DOHH2 (cell line): Measurements from ENCODE around the gene BICDL1.

Experiments
- H3F3A ChIP-seq: fragments of 200-600 bp; sonication (generic), shearing (Covaris generic); 2 replicates; pipeline ENCODE4 v1.6.0; 2016; ENCODE audit warnings: antibody characterized with exemption, mild to moderate bottlenecking; ENCODE audit not compliant: control insufficient read depth, insufficient read depth
- H3K27ac ChIP-seq: fragments of 200-600 bp; sonication (generic); 2 replicates; pipeline ENCODE4 v1.5.1; 2014; ENCODE audit warnings: low read depth, mild to moderate bottlenecking, low read length, moderate library complexity
- H3K27me3 ChIP-seq: fragments of 200-600 bp; sonication (generic); 2 replicates; pipeline ENCODE4 v1.6.1; 2014; ENCODE audit warnings: mild to moderate bottlenecking, low read length, mixed read lengths; ENCODE audit not compliant: control insufficient read depth
- H3K36me3 ChIP-seq: fragments of 200-600 bp; sonication (generic); 2 replicates; pipeline ENCODE4 v1.6.1; 2014; ENCODE audit warnings: mild to moderate bottlenecking, low read length, moderate library complexity, mixed read lengths; ENCODE audit not compliant: control insufficient read depth
- H3K4me1 ChIP-seq: fragments of 200-600 bp; sonication (generic); 2 replicates; pipeline ENCODE4 v1.6.1; 2014; ENCODE audit warnings: mild to moderate bottlenecking, low read length, mixed read lengths; ENCODE audit not compliant: control insufficient read depth
- H3K4me2 ChIP-seq: fragments of 200-600 bp; sonication (generic); 2 replicates; pipeline ENCODE4 v1.6.0; 2014; ENCODE audit warnings: mild to moderate bottlenecking, low read length, moderate library complexity
- H3K4me3 ChIP-seq: fragments of 200-600 bp; sonication (generic); 2 replicates; pipeline ENCODE4 v1.5.1; 2014; ENCODE audit warnings: mild to moderate bottlenecking, low read length, mixed read lengths
- H3K79me2 ChIP-seq: fragments of 200-600 bp; sonication (generic); 2 replicates; pipeline ENCODE4 v1.6.1; 2014; ENCODE audit warnings: mild to moderate bottlenecking, low read length, mixed read lengths; ENCODE audit not compliant: control insufficient read depth
- H3K9me2 ChIP-seq: fragments of 200-600 bp; sonication (generic); replicated peaks from 2 replicates; pipeline ENCODE4 v1.6.1; 2014; ENCODE audit warnings: mild to moderate bottlenecking, low read length, mixed read lengths; ENCODE audit not compliant: control insufficient read depth
- H3K9me3 ChIP-seq: fragments of 200-600 bp; sonication (generic); 2 replicates; pipeline ENCODE4 v1.6.1; 2014; ENCODE audit warnings: antibody characterized with exemption, low read length, mixed read lengths; ENCODE audit not compliant: control insufficient read depth, insufficient read depth
- H4K20me1 ChIP-seq: fragments of 200-600 bp; sonication (generic); 2 replicates; pipeline ENCODE4 v1.6.0; 2014; ENCODE audit warnings: low read depth, mild to moderate bottlenecking, antibody characterized with exemption, low read length, moderate library complexity; ENCODE audit not compliant: control insufficient read depth, insufficient read depth
- EZH2phosphoT487 ChIP-seq: fragments of 200-600 bp; sonication (generic); IDR thresholded peaks from 2 replicates; pipeline ENCODE4 v1.6.1; 2017; ENCODE audit warnings: borderline replicate concordance, mild to moderate bottlenecking, antibody characterized with exemption, low read length, moderate library complexity, mixed read lengths
- TF ChIP-seq, protein P1 (sequence below): fragments of 200-600 bp; sonication (generic); IDR thresholded peaks from one replicate; pipeline ENCODE4 v1.5.1; 2014; ENCODE audit warnings: antibody characterized with exemption, mild to moderate bottlenecking, low read depth, low read length; ENCODE audit not compliant: poor library complexity, severe bottlenecking

BICDL1 gene

DNA sequence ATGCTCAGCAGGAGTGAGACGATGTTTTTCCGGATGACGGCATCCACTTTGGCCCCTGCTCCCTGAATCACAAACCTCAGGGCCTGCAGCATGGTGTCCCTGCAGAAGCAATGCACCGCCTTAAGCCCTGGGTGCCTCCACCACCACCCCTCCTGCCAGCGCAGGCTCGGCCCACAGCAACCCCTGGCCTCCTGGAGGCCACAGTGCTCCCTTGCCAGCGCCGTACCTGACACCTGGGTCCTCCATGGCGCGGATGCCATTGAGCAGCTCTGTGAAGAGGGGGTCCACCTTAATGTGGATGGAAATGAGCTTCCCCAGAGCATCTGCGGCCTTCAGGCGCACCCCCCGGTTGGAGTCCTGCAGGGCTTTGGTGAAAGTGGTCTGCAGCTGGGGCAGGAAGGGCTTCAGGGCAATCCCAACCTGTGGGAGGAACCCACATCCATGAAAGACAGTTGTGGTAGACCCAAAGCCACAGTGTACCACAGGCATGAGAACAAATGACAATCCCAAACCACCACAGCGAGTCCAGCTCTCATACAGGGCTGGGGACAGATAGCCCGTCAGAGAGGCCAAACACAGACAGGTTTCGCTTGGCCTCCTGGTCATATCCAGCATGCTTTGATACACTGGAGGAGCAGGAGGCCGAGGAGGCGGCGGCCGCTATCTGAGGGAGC lies 145.4 kb downstream of the BICDL1 start:
- no peaks in the 10 kb centered on the region for H3K27me3 ChIP-seq
- no peaks in the 10 kb centered on the region for H3K9me2 ChIP-seq
- no peaks in the 10 kb centered on the region for H4K20me1 ChIP-seq
- H3K27ac ChIP-seq, result no peak overlapping the region
- H3K4me2 ChIP-seq, result no peak overlapping the region
- TF ChIP-seq, protein P1, sequence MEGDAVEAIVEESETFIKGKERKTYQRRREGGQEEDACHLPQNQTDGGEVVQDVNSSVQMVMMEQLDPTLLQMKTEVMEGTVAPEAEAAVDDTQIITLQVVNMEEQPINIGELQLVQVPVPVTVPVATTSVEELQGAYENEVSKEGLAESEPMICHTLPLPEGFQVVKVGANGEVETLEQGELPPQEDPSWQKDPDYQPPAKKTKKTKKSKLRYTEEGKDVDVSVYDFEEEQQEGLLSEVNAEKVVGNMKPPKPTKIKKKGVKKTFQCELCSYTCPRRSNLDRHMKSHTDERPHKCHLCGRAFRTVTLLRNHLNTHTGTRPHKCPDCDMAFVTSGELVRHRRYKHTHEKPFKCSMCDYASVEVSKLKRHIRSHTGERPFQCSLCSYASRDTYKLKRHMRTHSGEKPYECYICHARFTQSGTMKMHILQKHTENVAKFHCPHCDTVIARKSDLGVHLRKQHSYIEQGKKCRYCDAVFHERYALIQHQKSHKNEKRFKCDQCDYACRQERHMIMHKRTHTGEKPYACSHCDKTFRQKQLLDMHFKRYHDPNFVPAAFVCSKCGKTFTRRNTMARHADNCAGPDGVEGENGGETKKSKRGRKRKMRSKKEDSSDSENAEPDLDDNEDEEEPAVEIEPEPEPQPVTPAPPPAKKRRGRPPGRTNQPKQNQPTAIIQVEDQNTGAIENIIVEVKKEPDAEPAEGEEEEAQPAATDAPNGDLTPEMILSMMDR, result no peak
- TF ChIP-seq EZH2phosphoT487, result no peak
- H3F3A ChIP-seq, result no peaks in the 10 kb centered on the region; the same call in 1 of the 2 replicates
- H3K4me1 ChIP-seq, result peaks cover 22% of the 10 kb centered on the region
- no peaks in the 10 kb centered on the region for H3K79me2 ChIP-seq
- H3K36me3 ChIP-seq, result peaks cover 95% of the 10 kb centered on the region
- no peak overlapping the region for H3K4me3 ChIP-seq
- no peaks in the 10 kb centered on the region for H3K9me3 ChIP-seq

DNA sequence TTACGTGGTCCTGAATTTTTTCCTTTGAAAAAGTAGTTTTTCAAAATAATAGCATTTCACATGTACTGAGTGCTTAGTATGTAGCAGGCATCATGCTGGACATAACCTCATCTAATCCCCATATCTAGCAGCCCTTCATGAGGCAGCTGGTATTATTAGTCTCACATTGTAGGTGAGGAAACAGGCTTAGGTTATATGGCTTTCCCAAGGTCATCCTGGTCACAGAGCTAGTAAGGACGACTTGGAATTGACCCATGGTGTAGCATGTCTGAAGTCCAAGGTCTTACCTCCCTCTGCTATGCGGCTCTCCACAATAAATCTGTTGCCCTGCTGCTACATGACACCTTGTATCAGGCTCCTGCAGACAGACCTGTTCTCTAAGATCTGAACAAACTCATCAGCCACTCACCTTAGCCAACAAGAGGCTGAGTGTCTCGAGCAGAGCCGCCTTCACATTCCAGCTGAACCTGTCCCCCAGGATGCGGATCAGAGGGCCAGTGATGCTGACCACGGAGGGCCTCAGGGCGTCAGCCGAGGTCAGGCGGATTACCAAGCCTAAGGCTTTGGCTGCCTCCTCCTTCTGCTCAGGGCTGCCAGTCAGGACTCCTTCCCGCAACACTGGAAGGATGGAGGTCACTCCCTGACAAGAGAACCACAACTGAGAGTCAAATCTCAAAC lies 147.2 kb downstream of the BICDL1 start:
- Histone ChIP-seq H3K27me3 (no peaks in the 10 kb centered on the region), H4K20me1 (no peaks in the 10 kb centered on the region), H3K4me2 (no peak overlapping the region), H3K79me2 (no peaks in the 10 kb centered on the region), H3K4me1 (peaks cover 22% of the 10 kb centered on the region), H3K4me3 (no peak overlapping the region), H3K36me3 (peaks cover 95% of the 10 kb centered on the region), H3F3A (no peaks in the 10 kb centered on the region; the same call in 1 of the 2 replicates), H3K9me2 (no peaks in the 10 kb centered on the region), H3K27ac (no peak overlapping the region), H3K9me3 (no peaks in the 10 kb centered on the region)
- TF ChIP-seq, protein P1, result no peak
- TF ChIP-seq EZH2phosphoT487, result no peak

DNA sequence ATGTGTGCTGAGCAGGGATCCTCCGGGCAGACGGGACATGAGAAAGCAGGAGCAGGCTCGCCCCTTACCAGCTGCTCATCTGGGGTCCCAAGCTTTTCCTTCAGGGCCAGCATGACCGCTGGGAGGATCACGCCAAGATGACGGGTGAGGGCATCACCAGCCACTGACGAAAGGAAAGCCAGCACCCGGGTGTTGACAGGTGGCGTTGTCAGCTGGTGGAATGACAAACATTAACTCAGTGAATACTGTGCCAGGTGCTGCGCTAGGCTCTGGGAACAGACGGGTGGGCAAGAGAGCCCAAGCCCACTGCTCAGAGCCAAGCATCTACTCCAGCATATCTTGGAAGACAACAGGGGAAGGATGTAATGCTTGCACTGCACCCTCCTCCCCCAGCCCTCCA lies 148.8 kb downstream of the BICDL1 start:
- Histone ChIP-seq H3K36me3 (peaks cover 93% of the 10 kb centered on the region), H3F3A (no peaks in the 10 kb centered on the region; the same call in 1 of the 2 replicates), H3K9me3 (no peaks in the 10 kb centered on the region), H4K20me1 (no peaks in the 10 kb centered on the region), H3K4me3 (no peak overlapping the region), H3K79me2 (no peaks in the 10 kb centered on the region), H3K4me1 (peaks cover 19% of the 10 kb centered on the region), H3K4me2 (no peak overlapping the region), H3K27ac (no peak overlapping the region), H3K9me2 (no peaks in the 10 kb centered on the region), H3K27me3 (no peaks in the 10 kb centered on the region)
- TF ChIP-seq, protein P1, result no peak
- no peak for TF ChIP-seq EZH2phosphoT487
